Stomach (tissue), 9 donors: ENCODE measurements around the gene ZC3H7B. TPM values are rescaled to one million over a fixed set of nuclear protein-coding genes. Genes with fewer than 3 reads are reported as not detected.

Source experiments
- DNase-seq, 2 donors: peaks; one replicate each; pipeline versions ENCODE4 v3.0.0 to v3.0.0-alpha.2; 2013 to 2019
- H3K27ac ChIP-seq, 5 donors: fragments of 200-600 bp in 4 of 5; sonication (generic) in 4 of 5; one replicate each; pipeline ENCODE4 v1.5.1; 2013 to 2019; ENCODE audit warnings: mild to moderate bottlenecking in 1 of 5, moderate library complexity in 1 of 5
- H3K27me3 ChIP-seq, 3 donors: fragments of 200-600 bp; sonication (generic); one replicate each; pipeline ENCODE4 v1.5.1; 2017 to 2019; ENCODE audit warnings: mixed run types in 1 of 3
- H3K36me3 ChIP-seq, 4 donors: fragments of 200-600 bp; sonication (generic); 1 replicate in 3 of 4; 2 replicates in 1 of 4; pipeline ENCODE4 v1.5.1; 2016 to 2019
- H3K4me1 ChIP-seq, 4 donors: fragments of 200-600 bp; sonication (generic); one replicate each; pipeline ENCODE4 v1.5.1; 2016 to 2019
- H3K4me3 ChIP-seq, 4 donors: fragments of 200-600 bp; sonication (generic) in 3 of 4; one replicate each; pipeline ENCODE4 v1.5.1; 2016 to 2019; ENCODE audit warnings: mild to moderate bottlenecking in 1 of 4
- H3K9me3 ChIP-seq, 4 donors: fragments of 200-600 bp; sonication (generic); one replicate each; pipeline ENCODE4 v1.5.1; 2016 to 2019
- CTCF ChIP-seq, 7 experiments: fragments of 450-650 bp in 4 of 7; fragments of 200-600 bp in 3 of 7; sonication (generic) in 3 of 7; IDR thresholded peaks; one replicate each; pipeline ENCODE4 v1.5.1; 2016 to 2019; ENCODE audit warnings: antibody characterized with exemption in 7 of 7, control low read depth in 2 of 7, mild to moderate bottlenecking in 1 of 7
- EP300 ChIP-seq: sonication (generic); formaldehyde crosslinking; IDR thresholded peaks from one replicate; pipeline ENCODE4 v1.6.1; 2017; ENCODE audit warnings: antibody characterized with exemption
- POLR2A ChIP-seq, 4 donors: fragments of 450-650 bp; IDR thresholded peaks; one replicate each; pipeline ENCODE4 v1.6.1; 2016; ENCODE audit warnings: antibody characterized with exemption in 4 of 4, control low read depth in 2 of 4, mild to moderate bottlenecking in 1 of 4, moderate library complexity in 1 of 4
- POLR2AphosphoS5 ChIP-seq, 3 donors: sonication (generic); formaldehyde crosslinking; IDR thresholded peaks; one replicate each; pipeline ENCODE4 v1.6.1; 2016; ENCODE audit warnings: antibody characterized with exemption in 3 of 3
- WGBS, 5 donors: extraction: QIAGEN DNeasy Blood & Tissue Kit in 3 of 5; methylation state at CpG; one replicate each; pipeline versions ENCODE4 v1.1.5 to v1.1.7; 2013 to 2018; 5-methylcytosine and 5-hydroxymethylcytosine counted together
- intact Hi-C: fragments of 100-400 bp; cut with DNase I; formaldehyde crosslinking; loops from one replicate; pipeline ENCODE4 v1.15.1; 2023; ENCODE audit warnings: low total_unique reads
- polyA plus RNA-seq, 3 donors: library from polyadenylated mRNA; stranded (reverse); fragments of 200-250 nt; gene quantifications; one replicate each; pipeline ENCODE4 v1.2.3, GENCODE V29; 2013
- total RNA-seq, 5 donors: library from RNA; depleted of rRNA; stranded (reverse); fragments of >200 nt; gene quantifications; one replicate each; pipeline versions ENCODE4 v1.1.0 to v1.2.3, GENCODE V29; 2014 to 2016
- donor health status: healthy with polysubstance abuse.
- donor health status: Bipolar disorder and iron deficiency.
- donor health status: healthy.

ZC3H7B gene
- total and polyA plus RNA-seq, 8 donors = 4.7 to 40.1 (median 26.2) TPM

GRCh38 chr22:41382098-41382578 lies 80.8 kb downstream of the ZC3H7B start:
- intact Hi-C loops = no loop called here
- Histone ChIP-seq H3K9me3 (no peaks in the 10 kb centered on the region), H3K4me3 (peak overlapping the region; percentile 70 to 83 (median 76)), H3K4me1 (peaks cover 28 to 45% (median 34%) of the 10 kb centered on the region in 4 donors), H3K27ac (peak overlapping the region; percentile 93 to 99 (median 95)), H3K36me3 (peaks cover 0 to 5% (median 1%) of the 10 kb centered on the region in 4 donors), H3K27me3 (no peaks in the 10 kb centered on the region)
- DNase-seq = peak; percentile 66 to 86
- TF ChIP-seq CTCF (IDR thresholded peaks at IDR 0.05) (no peak), EP300 (no peak), POLR2AphosphoS5 (IDR thresholded peaks at IDR 0.05) (no peak), POLR2A (IDR thresholded peaks at IDR 0.05) (no peak)
- 0 to 2% (median 1%) methylated on average over 11 to 35 of the region's 35 CpGs for WGBS, 5 donors

- TF ChIP-seq POLR2AphosphoS5 (IDR thresholded peaks at IDR 0.05) (no peak), POLR2A (IDR thresholded peaks at IDR 0.05) (no peak), EP300 (no peak), CTCF (IDR thresholded peaks at IDR 0.05) (no peak)
- WGBS, 5 donors = 9 to 15% (median 12%) methylated on average over 16 to 19 of the region's 19 CpGs
- no peak for DNase-seq
- no peaks in the 10 kb centered on the region for H3K27me3 ChIP-seq
- H3K4me1 ChIP-seq = peaks cover 28 to 40% (median 32%) of the 10 kb centered on the region in 4 donors
- H3K4me3 ChIP-seq = peak overlapping the region; percentile 70 to 83 (median 76)
- no peaks in the 10 kb centered on the region for H3K9me3 ChIP-seq
- peak overlapping the region; percentile 93 to 99 (median 95) for H3K27ac ChIP-seq
- intact Hi-C loops = no loop called here
- peaks cover 0 to 10% (median 6%) of the 10 kb centered on the region in 4 donors for H3K36me3 ChIP-seq
Observed at GRCh38 chr22:41382610-41383009, 81.3 kb downstream of the ZC3H7B start.

- TF ChIP-seq POLR2A (IDR thresholded peaks at IDR 0.05) (no peak), EP300 (no peak), POLR2AphosphoS5 (IDR thresholded peaks at IDR 0.05) (no peak), CTCF (IDR thresholded peaks at IDR 0.05) (no peak)
- Histone ChIP-seq H3K4me3 (peak overlapping the region; percentile 70 to 83 (median 76)), H3K27ac (peak overlapping the region; percentile 93 to 99 (median 95)), H3K36me3 (peaks cover 1 to 15% (median 10%) of the 10 kb centered on the region in 4 donors), H3K9me3 (no peaks in the 10 kb centered on the region), H3K27me3 (no peaks in the 10 kb centered on the region), H3K4me1 (peaks cover 28 to 40% (median 29%) of the 10 kb centered on the region in 4 donors)
- 61 to 71% (median 66%) methylated on average over 5 of the region's 5 CpGs for WGBS, 5 donors
- intact Hi-C loops = no loop called here
- no peak for DNase-seq
Observed at GRCh38 chr22:41383085-41383484, 81.8 kb downstream of the ZC3H7B start.

- TF ChIP-seq POLR2AphosphoS5 (IDR thresholded peaks at IDR 0.05) (no peak), CTCF (IDR thresholded peaks at IDR 0.05) (no peak), EP300 (no peak), POLR2A (IDR thresholded peaks at IDR 0.05) (no peak)
- peak overlapping the region in 2 of 5 donors; percentile 93 to 96 for H3K27ac ChIP-seq
Observed at GRCh38 chr22:41384128-41384527, 82.8 kb downstream of the ZC3H7B start.

More at GRCh38 chr22:41384128-41384527, 82.8 kb downstream of the ZC3H7B start:
- peaks cover 28 to 40% (median 29%) of the 10 kb centered on the region in 4 donors for H3K4me1 ChIP-seq
- no peaks in the 10 kb centered on the region for H3K9me3 ChIP-seq
- peaks cover 8 to 25% (median 21%) of the 10 kb centered on the region in 4 donors for H3K36me3 ChIP-seq
- no peak overlapping the region for H3K4me3 ChIP-seq
- DNase-seq = no peak
- intact Hi-C loops = no loop called here
- H3K27me3 ChIP-seq = no peaks in the 10 kb centered on the region
